Gastrocnemius medialis (tissue), 4 donors: ENCODE results near the gene MPHOSPH9. TPM values are rescaled to one million over a fixed set of nuclear protein-coding genes. Genes with fewer than 3 reads are reported as not detected.

Experiments used
- ATAC-seq, 2 donors: fragments of 150-250 bp; one replicate each; pipeline ENCODE4 v1.9.1; 2016
- DNase-seq, 2 donors: peaks; one replicate each; pipeline ENCODE4 v3.0.0-alpha.2; 2019
- H3K27ac ChIP-seq, 4 donors: fragments of 200-600 bp; sonication (generic); 1 replicate in 1 of 4; 2 replicates in 3 of 4; pipeline ENCODE4 v1.5.1; 2016 to 2018; ENCODE audit warnings: mild to moderate bottlenecking in 2 of 4, moderate library complexity in 1 of 4
- H3K27me3 ChIP-seq, 3 donors: fragments of 200-600 bp; sonication (generic) in 2 of 3; 1 replicate in 1 of 3; 2 replicates in 2 of 3; pipeline versions ENCODE4 v1.5.1 to v1.6.0; 2016 to 2019; ENCODE audit warnings: mild to moderate bottlenecking in 1 of 3, moderate library complexity in 1 of 3
- H3K36me3 ChIP-seq, 2 donors: fragments of 200-600 bp; sonication (generic) in 1 of 2; one replicate each; pipeline ENCODE4 v1.5.1; 2017 to 2018
- H3K4me1 ChIP-seq, 2 donors: fragments of 200-600 bp; sonication (generic) in 1 of 2; one replicate each; pipeline ENCODE4 v1.5.1; 2016 to 2017; ENCODE audit warnings: mild to moderate bottlenecking in 2 of 2
- H3K4me3 ChIP-seq, 4 donors: fragments of 200-600 bp; sonication (generic) in 3 of 4; 1 replicate in 1 of 4; 2 replicates in 3 of 4; pipeline ENCODE4 v1.5.1; 2016 to 2019; ENCODE audit warnings: mild to moderate bottlenecking in 2 of 4
- H3K9me3 ChIP-seq, 3 donors: fragments of 200-600 bp; sonication (generic) in 2 of 3; 1 replicate in 1 of 3; 2 replicates in 2 of 3; pipeline ENCODE4 v1.5.1; 2016 to 2019
- CTCF ChIP-seq, 5 experiments: fragments of 450-650 bp in 3 of 5; fragments of 200-600 bp in 2 of 5; sonication (generic) in 2 of 5; IDR thresholded peaks in 4 of 5; conservative IDR thresholded peaks in 1 of 5; 1 replicate in 4 of 5; 2 replicates in 1 of 5; pipeline ENCODE4 v1.5.1; 2016 to 2019; ENCODE audit warnings: antibody characterized with exemption in 5 of 5, mild to moderate bottlenecking in 3 of 5, moderate library complexity in 3 of 5
- POLR2A ChIP-seq, 2 donors: fragments of 450-650 bp; IDR thresholded peaks; one replicate each; pipeline ENCODE4 v1.6.1; 2017; ENCODE audit warnings: antibody characterized with exemption in 2 of 2, mild to moderate bottlenecking in 2 of 2, moderate library complexity in 2 of 2
- in situ Hi-C, 4 donors: fragments of 200-750 bp; cut with MboI; loops; one replicate each; pipeline versions ENCODE4 v1.15.0 to v1.8.0; 2017; ENCODE audit warnings: low sequenced_read_pairs in 4 of 4
- intact Hi-C: fragments of 100-400 bp; cut with DNase I; formaldehyde crosslinking; loops from one replicate; pipeline ENCODE4 v1.15.1; 2023; ENCODE audit warnings: low total_unique reads
- total RNA-seq, 4 donors: library from RNA; depleted of rRNA; stranded (reverse); fragments of >200 nt; gene quantifications; one replicate each; pipeline versions ENCODE4 v1.1.0 to v1.2.3, GENCODE V29; 2016

MPHOSPH9 gene
- total RNA-seq, 4 donors from 2014 or later = 8.5 to 35.4 (median 12.7) TPM

GRCh38 chr12:123187637-123188036, 45.3 kb downstream of the MPHOSPH9 start:
- ATAC-seq (no peak), DNase-seq (no peak)
- no peak for TF ChIP-seq POLR2A (IDR thresholded peaks at IDR 0.05)
- no peak for TF ChIP-seq CTCF (IDR thresholded peaks at IDR 0.05 in 4 of 5, conservative IDR thresholded peaks at IDR 0.05 in 1 of 5)
- in situ Hi-C loops = no loop called here
- Histone ChIP-seq H3K27ac (no peak overlapping the region), H3K4me1 (no peaks in the 10 kb centered on the region), H3K36me3 (peaks cover 0 to 33% of the 10 kb centered on the region in 2 donors), H3K4me3 (no peak overlapping the region), H3K9me3 (no peaks in the 10 kb centered on the region), H3K27me3 (no peaks in the 10 kb centered on the region)
- intact Hi-C loops = no loop called here

GRCh38 chr12:123180171-123180570, 52.8 kb downstream of the MPHOSPH9 start:
- ATAC-seq (no peak), DNase-seq (no peak)
- H3K36me3 ChIP-seq = peaks cover 0 to 13% of the 10 kb centered on the region in 2 donors
- no peak for TF ChIP-seq CTCF (IDR thresholded peaks at IDR 0.05 in 4 of 5, conservative IDR thresholded peaks at IDR 0.05 in 1 of 5)
- TF ChIP-seq POLR2A (IDR thresholded peaks at IDR 0.05) = no peak
- H3K4me1 ChIP-seq = no peaks in the 10 kb centered on the region
- H3K4me3 ChIP-seq = no peak overlapping the region
- in situ Hi-C loops (no loop called here), intact Hi-C loops (no loop called here)
- no peak overlapping the region for H3K27ac ChIP-seq
- H3K27me3 ChIP-seq = no peaks in the 10 kb centered on the region
- H3K9me3 ChIP-seq = no peaks in the 10 kb centered on the region

GRCh38 chr12:123171967-123172366, 61.0 kb downstream of the MPHOSPH9 start:
- DNase-seq = no peak
- H3K4me3 ChIP-seq = no peak overlapping the region
- in situ Hi-C loops = no loop called here
- peaks cover 0 to 7% of the 10 kb centered on the region in 2 donors for H3K36me3 ChIP-seq
- ATAC-seq = no peak
- intact Hi-C loops = no loop called here
- TF ChIP-seq CTCF (IDR thresholded peaks at IDR 0.05 in 4 of 5, conservative IDR thresholded peaks at IDR 0.05 in 1 of 5) (no peak), POLR2A (IDR thresholded peaks at IDR 0.05) (no peak)
- no peaks in the 10 kb centered on the region for H3K4me1 ChIP-seq
- H3K9me3 ChIP-seq = no peaks in the 10 kb centered on the region
- no peaks in the 10 kb centered on the region for H3K27me3 ChIP-seq
- no peak overlapping the region for H3K27ac ChIP-seq

- ATAC-seq (no peak), DNase-seq (no peak)
- intact Hi-C loops = no loop called here
- in situ Hi-C loops = no loop called here
- TF ChIP-seq POLR2A (IDR thresholded peaks at IDR 0.05) (no peak), CTCF (IDR thresholded peaks at IDR 0.05 in 4 of 5, conservative IDR thresholded peaks at IDR 0.05 in 1 of 5) (no peak)
- H3K36me3 ChIP-seq = peaks cover 0 to 26% of the 10 kb centered on the region in 2 donors
- no peak overlapping the region for H3K27ac ChIP-seq
- H3K9me3 ChIP-seq = no peaks in the 10 kb centered on the region
- H3K4me1 ChIP-seq = no peaks in the 10 kb centered on the region
- no peak overlapping the region for H3K4me3 ChIP-seq
- H3K27me3 ChIP-seq = no peaks in the 10 kb centered on the region
Observed at GRCh38 chr12:123167329-123167728, 65.6 kb downstream of the MPHOSPH9 start.

- ATAC-seq (no peak), DNase-seq (no peak)
- H3K27me3 ChIP-seq = no peaks in the 10 kb centered on the region
- peaks cover 0 to 28% of the 10 kb centered on the region in 2 donors for H3K36me3 ChIP-seq
- H3K4me3 ChIP-seq = no peak overlapping the region
- TF ChIP-seq POLR2A (IDR thresholded peaks at IDR 0.05) (no peak), CTCF (IDR thresholded peaks at IDR 0.05 in 4 of 5, conservative IDR thresholded peaks at IDR 0.05 in 1 of 5) (no peak)
- H3K9me3 ChIP-seq = no peaks in the 10 kb centered on the region
- H3K27ac ChIP-seq = no peak overlapping the region
- intact Hi-C loops = no loop called here
- no peaks in the 10 kb centered on the region for H3K4me1 ChIP-seq
- in situ Hi-C loops = no loop called here
Observed at GRCh38 chr12:123165537-123165936, 67.4 kb downstream of the MPHOSPH9 start.
